HG03066 (cell line): ENCODE measurements around the gene STPG2.

ENCODE experiments used
- ATAC-seq: cut with Tn5 transposase; IDR thresholded peaks from one replicate; pipeline ENCODE4 v1.9.1; 2021; ENCODE audit warnings: low read depth; ENCODE audit not compliant: unreplicated experiment

Gene STPG2

GRCh38 chr4:98143001-98143899, at the start of gene STPG2:
Gene STPG2, minus strand, starts transcription at chr4:98143476.
- peak; percentile 98 for ATAC-seq

DNA sequence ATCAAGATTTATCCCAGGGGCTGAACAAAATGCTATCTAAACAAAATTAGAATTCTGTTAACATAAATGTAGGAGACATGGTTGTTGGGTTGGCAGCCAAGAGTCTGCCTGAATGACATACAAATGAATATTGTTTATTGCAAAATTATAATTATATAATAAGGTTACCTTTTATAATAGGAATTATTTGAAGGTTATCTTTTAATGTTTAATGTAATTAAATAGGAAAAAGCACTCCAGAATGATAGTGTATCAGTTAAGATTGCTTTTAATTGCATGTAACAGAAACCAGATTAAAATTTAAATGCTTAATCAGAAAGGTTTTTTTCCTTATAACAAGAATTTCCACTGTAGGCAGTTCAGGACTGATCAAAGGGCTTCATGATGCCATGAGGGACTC, 42.0 kb upstream of the STPG2 start:
- ATAC-seq = no peak

- no peak for ATAC-seq
Observed at GRCh38 chr4:98181809-98182208, 38.5 kb upstream of the STPG2 start.

DNA sequence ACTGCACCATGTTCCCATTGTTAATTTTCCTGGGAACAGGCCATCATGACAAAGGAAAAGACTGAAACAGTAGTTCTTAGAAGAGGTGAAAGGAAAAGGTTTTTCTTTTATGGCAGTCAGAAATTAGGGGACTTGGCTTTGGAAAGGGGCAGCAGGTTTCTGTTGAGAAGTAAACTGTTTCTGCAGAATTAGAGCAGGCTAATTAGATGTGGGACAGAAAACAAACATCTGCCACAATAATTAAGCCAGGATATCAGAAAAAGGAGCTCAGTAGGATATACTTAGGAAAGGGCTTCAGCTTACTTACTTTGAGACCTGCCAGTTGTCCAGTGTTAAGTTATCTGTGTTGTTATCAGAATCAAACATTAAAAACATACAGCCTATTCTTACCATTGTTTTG, 36.7 kb upstream of the STPG2 start:
- ATAC-seq = no peak

DNA sequence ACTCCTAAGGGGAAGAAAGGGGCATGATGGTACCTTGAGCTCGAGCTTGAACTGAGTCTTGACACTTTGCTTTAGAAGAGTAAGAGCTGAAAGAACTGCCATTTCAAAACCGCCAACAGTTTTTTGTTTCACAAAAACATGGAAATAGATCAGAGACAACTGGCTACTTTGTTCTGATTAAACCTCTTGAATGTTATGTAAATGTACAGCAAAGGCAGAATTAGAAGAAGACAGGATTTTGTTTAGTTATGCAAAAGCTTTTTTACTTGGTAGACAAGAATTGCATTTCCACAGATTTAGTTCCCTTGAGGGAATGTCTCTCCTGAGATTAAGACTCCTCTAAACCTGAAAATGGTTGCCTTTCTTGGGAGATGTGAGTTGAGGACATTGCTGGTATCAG, 33.3 kb upstream of the STPG2 start:
- no peak for ATAC-seq

DNA sequence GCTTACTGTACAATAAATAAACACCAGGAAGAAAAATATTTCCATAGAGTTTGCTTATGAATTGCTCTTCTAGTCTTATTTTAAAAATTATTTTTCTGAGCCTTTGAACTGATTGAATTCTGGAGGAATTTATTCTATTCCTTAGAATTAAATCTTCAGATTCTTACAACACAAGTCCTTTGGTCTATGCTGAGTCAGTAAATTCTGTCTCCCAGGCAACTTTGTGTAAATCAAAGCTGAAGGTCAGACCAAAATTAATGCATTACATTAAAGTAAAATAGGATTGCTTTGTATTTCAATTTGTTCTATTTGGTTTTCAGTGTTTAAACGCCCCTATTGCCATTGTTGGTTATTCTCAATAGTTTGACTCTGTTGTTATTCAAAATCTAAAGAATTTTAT, 26.8 kb upstream of the STPG2 start:
- no peak for ATAC-seq

DNA sequence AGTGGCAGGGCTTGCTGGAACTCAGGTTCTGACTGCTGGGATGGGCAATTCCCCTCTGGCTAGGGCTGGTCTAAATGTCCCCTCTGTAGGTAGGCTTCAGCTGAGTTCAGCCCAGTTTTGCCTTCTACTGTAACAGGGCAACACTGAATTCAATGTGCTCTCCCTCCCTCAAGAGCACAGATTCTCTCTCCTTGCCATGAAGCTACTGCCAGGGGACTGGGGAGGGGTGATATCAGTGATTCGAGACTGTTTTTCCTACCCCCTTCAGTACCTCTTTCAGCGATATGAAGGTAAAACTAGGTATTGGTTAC, 23.4 kb upstream of the STPG2 start:
- ATAC-seq = no peak

DNA sequence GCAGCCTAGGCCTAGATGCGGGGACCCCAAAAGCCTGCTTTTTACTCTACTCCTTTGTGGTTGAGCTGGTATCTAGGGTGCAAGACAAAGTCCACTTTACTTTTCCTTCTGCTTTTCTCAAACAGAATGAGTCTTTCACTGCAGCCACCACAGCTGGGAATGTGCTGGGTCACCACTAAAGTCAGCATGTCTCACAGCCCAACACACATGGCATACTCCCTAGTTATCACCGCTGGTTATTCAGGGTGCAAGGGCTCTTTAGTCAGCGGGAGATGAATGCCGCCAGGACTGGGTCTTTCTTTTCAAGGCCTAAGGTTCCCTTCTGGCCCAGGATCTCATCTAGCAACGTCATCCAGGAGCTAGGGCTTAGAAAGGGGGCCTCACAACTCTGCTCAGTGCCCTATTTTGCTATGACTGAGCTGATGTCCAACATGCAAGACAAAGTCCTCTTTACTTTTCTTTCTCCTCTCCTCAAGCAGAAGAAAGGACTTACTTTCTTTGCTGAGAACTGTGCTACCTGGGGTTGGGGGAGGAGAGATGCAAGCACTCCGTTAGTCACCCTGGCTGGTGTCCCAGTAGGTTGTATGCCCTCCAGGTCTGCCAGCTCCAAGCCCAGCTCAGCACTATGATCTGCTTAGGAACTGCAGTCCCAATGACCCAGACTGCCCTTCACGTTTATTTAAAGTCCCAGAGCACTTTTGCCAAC, 22.9 kb upstream of the STPG2 start:
- no peak for ATAC-seq

DNA sequence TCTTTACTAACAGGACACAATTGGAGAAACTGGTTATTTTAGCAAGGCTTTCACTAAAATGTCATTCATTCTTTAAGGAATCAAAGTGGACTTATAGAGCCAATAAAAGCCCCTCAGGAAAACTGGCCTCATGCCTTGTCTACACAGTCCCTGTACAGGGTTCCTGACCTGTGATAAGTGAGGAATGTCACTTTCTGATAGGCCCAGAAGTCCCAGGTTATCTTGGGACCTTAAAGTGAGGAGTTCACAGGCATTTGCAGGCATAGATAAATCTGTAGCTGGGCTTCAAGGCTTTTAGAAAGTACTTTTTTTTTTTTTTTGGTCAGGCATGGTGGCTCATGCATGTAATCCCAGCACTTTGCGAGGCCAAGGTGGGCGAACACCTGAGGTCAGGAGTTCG, 19.4 kb upstream of the STPG2 start:
- ATAC-seq = no peak

GRCh38 chr4:98151145-98151924, 8.1 kb upstream of the STPG2 start:
- ATAC-seq = peak; percentile 71

DNA sequence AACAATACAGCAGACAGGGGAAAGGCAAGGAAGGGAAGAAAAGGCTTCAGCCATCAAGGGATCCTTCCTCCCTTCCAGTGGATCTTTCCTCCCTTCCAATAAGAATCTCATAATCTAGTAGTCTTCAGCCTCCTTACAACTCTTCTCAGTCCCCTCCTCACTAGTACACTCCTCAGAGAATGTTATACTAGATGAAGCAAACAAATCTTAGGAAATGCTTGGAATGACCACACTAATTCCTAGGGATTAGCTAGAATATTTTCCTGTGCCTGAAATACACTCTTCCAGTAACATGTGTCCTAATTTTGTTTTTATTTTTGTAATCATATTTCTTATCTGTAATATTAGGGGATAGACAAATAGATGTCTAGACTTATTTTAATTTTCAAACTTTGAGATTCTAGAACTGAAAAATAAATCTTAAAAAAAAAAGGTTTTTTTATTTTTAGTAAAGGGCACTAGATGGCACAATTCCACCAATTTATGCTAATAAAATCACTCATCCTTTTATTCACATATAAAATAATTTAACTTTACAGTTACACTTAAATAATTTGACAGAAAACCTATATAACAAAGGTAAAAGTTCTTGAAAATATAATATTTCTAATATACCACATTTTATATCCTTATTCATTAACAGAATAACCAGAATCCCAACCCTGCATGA, 7.0 kb upstream of the STPG2 start:
- no peak for ATAC-seq

DNA sequence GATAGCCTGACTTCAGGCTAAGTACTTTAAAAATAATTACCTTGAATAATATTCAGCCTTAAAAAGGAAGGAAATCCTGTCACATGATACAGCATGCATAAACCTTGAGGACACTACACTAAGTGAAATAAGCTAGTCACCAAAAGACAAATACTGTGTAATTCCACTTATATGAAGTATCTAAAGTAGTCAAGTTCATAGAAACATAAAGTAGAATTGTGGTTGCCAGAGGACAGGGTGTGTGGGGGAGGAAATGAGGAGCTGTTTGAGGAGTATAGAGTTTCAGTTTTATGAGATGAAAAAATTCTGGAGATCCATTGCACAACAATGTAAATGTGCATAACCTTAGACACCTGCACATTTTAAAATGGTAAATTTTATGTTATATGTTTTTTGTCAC, 5.6 kb upstream of the STPG2 start:
- ATAC-seq = no peak

GRCh38 chr4:98126141-98126540, 17.1 kb downstream of the STPG2 start:
- ATAC-seq = no peak

- ATAC-seq = no peak
Observed at GRCh38 chr4:98125585-98125984, 17.7 kb downstream of the STPG2 start.

- no peak for ATAC-seq
Observed at GRCh38 chr4:98117363-98117762, 25.9 kb downstream of the STPG2 start.

DNA sequence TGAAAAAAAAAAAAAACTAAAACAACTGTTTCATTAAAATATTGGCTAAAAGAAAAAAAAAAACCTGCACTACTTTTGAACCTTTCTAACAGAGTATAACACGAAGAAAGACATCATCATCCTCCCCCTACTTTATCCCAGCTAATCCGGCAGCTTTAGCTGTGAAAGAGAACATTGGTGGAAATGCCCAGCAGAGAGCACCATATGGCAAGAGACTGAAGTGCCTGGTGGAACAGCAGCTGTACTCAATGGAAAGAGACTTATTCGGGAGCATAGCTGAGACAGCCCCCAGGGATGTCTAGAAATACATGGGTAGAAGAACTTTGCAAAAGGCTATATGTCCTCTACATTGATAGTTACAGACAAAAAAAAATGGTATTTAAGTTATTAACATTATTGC, 30.3 kb downstream of the STPG2 start:
- no peak for ATAC-seq

DNA sequence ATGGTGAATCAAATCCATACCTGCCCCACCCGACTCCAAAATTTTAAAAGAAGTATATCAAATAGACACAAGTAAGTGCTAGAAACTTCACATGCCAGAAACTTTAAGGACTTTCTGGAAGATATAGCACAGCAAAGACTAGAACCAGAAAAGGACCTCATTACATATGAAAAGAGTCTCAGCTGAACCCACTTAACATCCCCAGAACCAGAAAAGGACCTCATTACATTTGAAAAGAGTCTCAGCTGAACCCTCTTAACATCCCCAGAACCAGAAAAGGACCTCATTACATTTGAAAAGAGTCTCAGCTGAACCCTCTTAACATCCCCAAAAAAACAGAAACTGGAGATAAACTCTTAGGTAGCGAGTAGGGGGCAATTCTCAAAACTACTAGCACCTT, 32.3 kb downstream of the STPG2 start:
- no peak for ATAC-seq

- no peak for ATAC-seq
Observed at GRCh38 chr4:98110214-98110613, 33.1 kb downstream of the STPG2 start.

- ATAC-seq = no peak
Observed at GRCh38 chr4:98102660-98103059, 40.6 kb downstream of the STPG2 start.

DNA sequence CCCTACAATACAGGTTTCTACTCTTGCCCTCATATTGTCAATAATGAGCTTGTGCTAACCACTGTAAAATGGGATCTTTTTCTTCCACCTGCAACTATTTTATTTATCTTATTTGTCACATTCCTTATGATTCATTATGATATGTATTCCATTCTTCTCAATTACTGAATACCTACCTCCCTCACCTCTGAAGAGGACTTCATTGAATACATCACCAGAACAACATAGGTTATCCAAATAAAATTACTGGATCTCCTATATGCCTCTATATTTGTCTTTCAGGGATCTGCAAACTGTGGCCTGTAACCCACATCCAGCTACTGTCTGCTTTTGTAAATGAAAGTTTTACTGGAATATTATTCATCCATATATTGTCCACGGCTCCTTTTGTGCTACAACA, 41.3 kb downstream of the STPG2 start:
- no peak for ATAC-seq

DNA sequence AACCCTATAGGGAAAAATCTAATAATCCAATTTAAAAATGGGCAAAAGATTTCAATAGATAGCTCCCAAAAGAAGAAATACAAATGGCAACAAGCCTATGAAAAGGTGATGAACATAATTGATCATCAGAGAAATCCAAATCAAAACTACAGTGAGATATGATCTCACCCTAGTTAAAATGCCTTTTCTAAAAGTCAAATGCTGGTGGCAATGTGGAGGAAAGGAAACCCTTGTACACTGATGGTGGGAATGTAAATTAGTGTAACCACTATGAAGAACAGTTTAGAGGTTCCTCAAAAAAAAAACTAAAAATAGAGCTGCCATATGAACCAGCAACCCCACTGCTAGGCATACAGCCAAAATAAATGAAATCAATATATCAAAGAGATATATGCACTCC, 44.5 kb downstream of the STPG2 start:
- ATAC-seq = no peak
